Thoracic aorta (tissue), 2 donors: Measurements from ENCODE around the gene ACAA2. TPM values are rescaled to one million over a fixed set of nuclear protein-coding genes. Genes with fewer than 3 reads are reported as not detected.

Source experiments
- ATAC-seq: fragments of 150-250 bp; one replicate; pipeline ENCODE4 v1.8.0; 2017; ENCODE audit warnings: low read depth; ENCODE audit not compliant: insufficient number of reproducible peaks, low FRiP score
- DNase-seq: peaks from one replicate; pipeline ENCODE4 v3.0.0-alpha.2; 2020; ENCODE audit warnings: low spot score
- H3K27ac ChIP-seq, 2 donors: fragments of 200-600 bp; sonication (generic); 1 replicate in 1 of 2; 2 replicates in 1 of 2; pipeline ENCODE4 v1.5.1; 2016; ENCODE audit warnings: mild to moderate bottlenecking in 2 of 2, moderate library complexity in 2 of 2
- H3K27me3 ChIP-seq: fragments of 200-600 bp; sonication (generic); replicated peaks from 2 replicates; pipeline ENCODE4 v1.6.0; 2016; ENCODE audit warnings: mild to moderate bottlenecking; ENCODE audit not compliant: insufficient read depth
- H3K36me3 ChIP-seq: fragments of 200-600 bp; sonication (generic); one replicate; pipeline ENCODE4 v1.5.1; 2016
- H3K4me1 ChIP-seq, 2 donors: fragments of 200-600 bp; sonication (generic); 1 replicate in 1 of 2; 2 replicates in 1 of 2; pipeline versions ENCODE4 v1.5.1 to v1.6.0; 2016; ENCODE audit warnings: low read depth in 2 of 2, mild to moderate bottlenecking in 1 of 2; ENCODE audit not compliant: control insufficient read depth in 1 of 2
- H3K4me3 ChIP-seq: fragments of 200-600 bp; sonication (generic); 2 replicates; pipeline ENCODE4 v1.5.1; 2016; ENCODE audit warnings: mild to moderate bottlenecking
- H3K9me3 ChIP-seq: fragments of 200-600 bp; sonication (generic); 2 replicates; pipeline ENCODE4 v1.5.1; 2016
- CTCF ChIP-seq: fragments of 200-600 bp; sonication (generic); IDR thresholded peaks from one replicate; pipeline ENCODE4 v1.5.1; 2019; ENCODE audit warnings: antibody characterized with exemption
- total RNA-seq, 2 donors: library from RNA; depleted of rRNA; stranded (reverse); fragments of >200 nt; gene quantifications; one replicate each; pipeline versions ENCODE4 v1.1.0 to v1.2.3, GENCODE V29; 2016

The ACAA2 gene
- total RNA-seq, 2 donors from 2014 or later = 20.3 to 26.5 TPM

GRCh38 chr18:49835405-49835804 lies 22.1 kb upstream of the ACAA2 start:
- no peaks in the 10 kb centered on the region for H3K9me3 ChIP-seq

GRCh38 chr18:49834258-49834657 lies 20.9 kb upstream of the ACAA2 start:
- Histone ChIP-seq H3K36me3 (no peaks in the 10 kb centered on the region), H3K9me3 (no peaks in the 10 kb centered on the region), H3K4me3 (no peak overlapping the region), H3K27ac (no peak overlapping the region), H3K4me1 (peaks cover 0 to 10% of the 10 kb centered on the region in 2 donors), H3K27me3 (no peaks in the 10 kb centered on the region)
- DNase-seq = no peak
- TF ChIP-seq CTCF = no peak
- ATAC-seq = no peak

More at GRCh38 chr18:49835405-49835804, 22.1 kb upstream of the ACAA2 start:
- TF ChIP-seq CTCF = no peak
- Histone ChIP-seq H3K4me3 (no peak overlapping the region), H3K4me1 (peaks cover 0 to 10% of the 10 kb centered on the region in 2 donors), H3K27ac (no peak overlapping the region), H3K36me3 (peaks cover 3% of the 10 kb centered on the region), H3K27me3 (no peaks in the 10 kb centered on the region)
- no peak for DNase-seq
- ATAC-seq = no peak

GRCh38 chr18:49833814-49834213 lies 20.5 kb upstream of the ACAA2 start:
- DNase-seq (no peak), ATAC-seq (no peak)
- Histone ChIP-seq H3K4me1 (peaks cover 0 to 10% of the 10 kb centered on the region in 2 donors), H3K36me3 (no peaks in the 10 kb centered on the region), H3K27ac (no peak overlapping the region), H3K9me3 (no peaks in the 10 kb centered on the region), H3K4me3 (no peak overlapping the region), H3K27me3 (no peaks in the 10 kb centered on the region)
- no peak for TF ChIP-seq CTCF

GRCh38 chr18:49832221-49832647 lies 18.9 kb upstream of the ACAA2 start:
- H3K27me3 ChIP-seq = no peaks in the 10 kb centered on the region
- no peaks in the 10 kb centered on the region for H3K36me3 ChIP-seq
- no peak for DNase-seq
- H3K9me3 ChIP-seq = no peaks in the 10 kb centered on the region
- no peak for TF ChIP-seq CTCF
- ATAC-seq = no peak
- H3K4me3 ChIP-seq = no peak overlapping the region
- H3K27ac ChIP-seq = no peak overlapping the region
- H3K4me1 ChIP-seq = peaks cover 0 to 10% of the 10 kb centered on the region in 2 donors

GRCh38 chr18:49827996-49828395 lies 14.7 kb upstream of the ACAA2 start:
- TF ChIP-seq CTCF = no peak
- Histone ChIP-seq H3K9me3 (no peaks in the 10 kb centered on the region), H3K4me1 (no peaks in the 10 kb centered on the region), H3K27ac (no peak overlapping the region), H3K4me3 (no peak overlapping the region), H3K36me3 (peaks cover 3% of the 10 kb centered on the region), H3K27me3 (no peaks in the 10 kb centered on the region)
- DNase-seq (no peak), ATAC-seq (no peak)
